Caki2 (cell line): ENCODE data around the gene PLCD1. TPM values are rescaled to one million over a fixed set of nuclear protein-coding genes. Genes with fewer than 3 reads are reported as not detected.

Experiments
- DNase-seq: peaks from one replicate; pipeline ENCODE4 v3.0.0-alpha.2; 2015; ENCODE audit warnings: low read depth
- in situ Hi-C: cut with HindIII; loops from 2 replicates; pipeline ENCODE4 v1.10.0; 2016; ENCODE audit warnings: low sequenced_read_pairs, low pct_unique_long_range_greater_than_20kb, mixed read lengths
- total RNA-seq: library from RNA; depleted of rRNA; stranded (reverse); fragments of >200 nt; shearing (Covaris generic); gene quantifications from 2 replicates; pipeline ENCODE4 v1.2.3, GENCODE V29; 2014; ENCODE audit warnings: low replicate concordance; rRNA removed

Gene PLCD1
- total RNA-seq, 1 experiment from 2014 or later = 9.1 TPM

DNA sequence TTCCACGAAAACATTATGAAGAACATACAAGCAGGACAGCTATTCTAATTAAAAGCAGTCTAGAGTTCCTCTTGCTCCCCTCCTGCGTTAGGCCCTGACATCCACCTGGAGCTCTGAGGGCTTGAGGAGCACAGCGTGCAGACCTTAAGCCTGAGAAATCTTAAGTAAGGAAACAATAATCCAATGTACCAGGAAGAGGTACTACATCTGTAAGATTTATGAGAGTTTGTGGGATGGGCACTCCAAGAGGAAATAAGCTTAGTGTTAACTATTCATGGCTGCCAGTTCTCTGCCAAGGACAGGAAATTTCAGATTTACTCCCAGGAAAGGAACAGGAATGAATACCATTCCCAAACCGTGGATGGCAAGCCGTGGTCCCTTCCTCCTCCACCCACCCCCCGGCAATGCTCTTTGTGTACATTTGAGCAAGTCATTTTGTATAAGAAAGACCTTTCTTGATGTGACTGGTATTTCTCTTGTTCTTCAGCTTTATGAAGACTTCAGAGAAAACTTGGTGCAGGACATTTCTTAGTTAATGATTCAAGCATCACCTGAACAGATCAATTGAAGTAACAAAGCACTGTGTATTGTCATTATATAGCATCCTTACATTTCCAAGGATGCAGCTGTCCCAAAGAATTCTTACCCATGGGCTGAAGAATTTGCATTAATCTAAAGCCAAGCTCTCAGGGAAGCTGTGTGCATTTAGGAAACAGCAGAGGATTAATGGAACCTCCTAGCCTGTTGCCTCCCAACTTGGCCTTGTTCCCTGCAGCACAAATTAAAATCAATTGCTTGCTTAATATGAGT is 67.6 kb downstream of the PLCD1 start:
- no peak for DNase-seq
- in situ Hi-C loops = no loop called here

- in situ Hi-C loops = no loop called here
- no peak for DNase-seq
Measured at GRCh38 chr3:37957539-37957936, 71.9 kb downstream of the PLCD1 start.

Other genes with a start within 250 kb of the PLCD1 start
- 36.4 and 40.8 TPM in 2 replicates for gene CTDSPL, start 167.8 kb downstream of the PLCD1 start, total RNA-seq
- gene VILL, start 38.9 kb downstream of the PLCD1 start, total RNA-seq = 0.84 and 1.2 TPM in 2 replicates
- not detected in 2 replicates for gene DLEC1, start 9.6 kb upstream of the PLCD1 start, total RNA-seq
- 41.3 and 44.5 TPM in 2 replicates for gene ACAA1, start 107.5 kb upstream of the PLCD1 start, total RNA-seq
- gene MYD88, start 109.0 kb upstream of the PLCD1 start, total RNA-seq = 2.9 and 9.8 TPM in 2 replicates
- gene OXSR1, start 135.9 kb upstream of the PLCD1 start, total RNA-seq = 14.7 and 17.3 TPM in 2 replicates
- gene SLC22A13, start 236.2 kb upstream of the PLCD1 start, total RNA-seq = not detected in 2 replicates